Activated CD4-positive, CD25-positive, alpha-beta regulatory T cell treated with anti-CD3 and anti-CD28 coated beads, Interleukin-2, amount 50 U/mL, for 72 hours (primary cell): Measurements from ENCODE around the gene CDKAL1.
"Not testable (repeated sequence)": the region's sequence is repeated elsewhere in the genome, so short reads cannot be mapped to it uniquely, and the experiment has no call there.

Experiments used
- DNase-seq: peaks from one replicate; pipeline ENCODE4 v3.0.0; 2021

CDKAL1 gene

DNA sequence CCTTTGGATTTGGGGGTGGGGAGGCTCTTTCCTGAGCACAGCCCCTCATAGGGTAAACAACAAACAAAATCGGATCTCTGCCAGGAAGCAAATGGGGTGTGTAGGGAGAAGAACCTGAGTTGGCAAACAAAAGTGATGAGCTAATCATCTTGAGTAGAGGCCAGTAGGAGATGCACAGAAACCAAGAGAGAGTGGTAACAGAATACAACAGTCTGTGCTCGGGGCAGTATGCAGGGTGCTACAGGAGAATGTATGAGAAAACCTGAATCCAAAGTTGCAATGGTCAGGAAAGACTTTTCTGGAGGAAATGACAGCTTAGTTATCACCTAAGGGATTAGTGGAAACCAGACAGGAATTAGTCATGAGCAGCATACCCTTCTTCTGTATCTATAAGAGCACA lies 177.8 kb downstream of the CDKAL1 start:
- DNase-seq = no peak

DNA sequence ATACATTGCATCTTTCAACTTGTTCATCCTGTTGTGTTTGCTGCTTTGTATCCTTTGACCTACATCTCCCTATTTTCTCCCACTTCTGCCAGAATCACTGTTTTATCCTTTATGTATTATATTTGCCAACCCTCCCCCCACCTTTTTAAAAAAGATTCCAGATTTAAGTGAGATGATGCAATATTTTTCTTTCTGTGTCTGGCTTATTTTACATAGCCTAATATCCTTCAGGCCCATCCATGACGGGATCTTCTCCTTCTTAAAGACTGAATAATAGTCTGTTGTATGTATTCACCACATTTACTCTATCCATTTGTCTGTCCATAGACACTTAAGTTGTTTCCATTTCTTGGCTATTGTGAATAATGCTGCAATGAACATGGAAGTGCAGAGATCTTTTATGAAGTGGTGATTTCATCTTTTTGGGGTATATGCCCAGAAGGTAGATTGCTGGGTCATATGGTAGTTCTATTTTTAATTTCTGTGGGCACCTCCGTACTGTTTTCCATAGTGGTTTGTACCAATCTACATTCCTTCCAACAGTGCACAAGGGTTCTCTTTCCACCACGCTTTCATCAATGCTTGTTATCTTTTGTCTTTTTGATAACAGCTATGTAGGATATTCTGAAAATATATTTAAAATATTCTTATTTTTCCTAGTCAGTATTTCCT lies 181.0 kb downstream of the CDKAL1 start:
- no peak for DNase-seq

GRCh38 chr6:20716865-20717264 lies 182.6 kb downstream of the CDKAL1 start:
- no peak for DNase-seq

GRCh38 chr6:20717743-20718142 lies 183.5 kb downstream of the CDKAL1 start:
- DNase-seq = no peak

DNA sequence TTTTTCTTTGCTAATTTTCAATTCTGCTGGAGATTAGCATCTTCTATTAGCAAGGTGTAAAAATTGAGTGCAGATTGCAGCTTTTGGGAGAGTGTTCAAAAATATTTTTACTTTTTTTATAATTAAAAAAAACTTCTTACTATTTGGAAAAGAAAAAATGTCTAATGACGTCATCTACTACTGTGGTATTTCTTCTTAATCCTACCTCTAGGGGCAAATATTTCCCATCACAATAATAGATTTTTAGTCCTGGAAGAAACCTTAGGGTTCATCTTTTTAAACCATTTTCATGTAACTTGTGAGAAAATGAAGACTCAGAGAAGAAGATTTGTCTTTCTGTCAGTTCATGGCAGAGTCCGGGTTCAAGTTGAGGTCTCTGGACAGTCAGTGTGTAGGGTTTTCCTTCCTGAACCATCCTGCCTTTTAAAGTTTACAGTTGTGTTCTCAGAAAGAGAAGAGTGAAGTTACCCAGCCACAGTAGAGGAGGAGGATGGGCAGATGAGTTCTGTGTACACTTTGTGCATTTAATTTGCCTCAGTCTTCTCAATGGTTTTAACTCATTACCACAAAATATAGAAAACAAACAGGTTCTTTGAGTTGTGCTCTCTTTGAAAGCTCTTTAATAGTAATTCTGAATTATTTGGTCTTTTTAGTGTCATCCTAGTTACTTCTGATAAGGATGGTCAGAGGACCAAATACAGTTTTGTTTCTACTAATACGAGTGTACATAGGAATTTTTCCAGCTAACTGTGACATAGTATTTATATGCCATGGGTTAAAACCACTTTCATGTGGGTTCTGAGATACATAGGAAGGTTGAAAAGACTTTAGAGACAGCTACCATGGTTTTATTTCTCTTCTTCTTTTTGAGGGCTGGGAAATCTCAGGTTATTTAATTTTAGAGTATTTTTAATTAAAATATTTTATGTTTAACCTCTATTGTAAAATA lies 184.7 kb downstream of the CDKAL1 start:
- DNase-seq = no peak

DNA sequence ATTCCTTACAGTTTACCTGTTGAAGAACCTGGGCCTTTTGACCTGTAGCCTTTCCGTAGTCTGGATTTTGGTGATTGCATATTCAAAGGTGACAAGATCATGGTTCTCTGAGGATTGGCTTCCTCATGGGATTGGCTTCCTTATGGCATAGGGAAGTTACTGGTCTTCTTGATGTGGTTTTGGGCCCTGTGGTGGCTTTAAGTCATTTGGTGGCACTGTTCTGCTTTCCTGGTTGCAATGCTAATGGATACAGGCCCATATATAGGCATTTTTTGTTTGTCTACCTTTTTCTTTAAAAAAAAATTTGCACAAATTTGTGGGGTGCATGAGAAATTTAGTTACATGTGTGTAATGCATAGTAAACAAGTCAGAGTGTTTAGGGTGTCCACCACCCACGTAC lies 185.7 kb downstream of the CDKAL1 start:
- DNase-seq = no peak

DNA sequence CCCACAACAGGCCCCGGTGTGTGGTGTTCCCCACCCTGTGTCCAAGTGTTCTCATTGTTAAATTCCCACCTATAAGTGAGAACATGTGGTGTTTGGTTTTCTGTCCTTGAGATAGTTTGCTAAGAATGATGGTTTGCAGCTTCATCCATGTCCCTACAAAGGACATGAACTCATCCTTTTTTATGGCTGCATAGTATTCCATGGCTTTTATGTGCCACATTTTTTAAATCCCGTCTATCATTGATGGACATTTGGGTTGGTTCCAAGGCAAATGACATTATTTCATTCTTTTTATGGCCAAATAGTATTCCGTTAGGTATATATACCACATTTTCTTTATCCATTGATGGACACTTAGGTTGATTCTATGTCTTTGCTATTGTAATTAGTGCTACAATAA lies 186.9 kb downstream of the CDKAL1 start:
- DNase-seq = not testable (repeated sequence)

- DNase-seq = no peak
Measured at GRCh38 chr6:20722455-20722854, 188.2 kb downstream of the CDKAL1 start.

DNA sequence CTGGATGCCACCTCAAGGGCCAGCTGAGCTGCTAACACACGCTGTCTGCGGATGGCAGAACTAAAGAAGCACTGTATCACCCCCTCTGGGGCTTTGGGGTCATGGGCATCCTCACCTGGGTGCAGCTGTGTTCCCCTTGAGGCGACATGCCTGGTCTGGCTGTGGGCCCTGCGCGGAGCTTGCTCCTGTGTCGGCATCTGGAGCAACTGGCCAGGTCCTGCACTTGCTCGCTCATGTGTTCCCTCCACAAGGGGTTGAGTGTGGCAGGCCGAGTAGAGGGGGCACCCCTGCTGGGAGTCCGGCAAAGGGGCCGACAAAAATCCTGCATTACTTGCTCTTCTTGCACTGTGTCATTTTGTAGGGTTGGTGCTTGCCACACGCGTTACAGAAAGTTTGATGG lies 189.0 kb downstream of the CDKAL1 start:
- DNase-seq = peak; percentile 30

- no peak for DNase-seq
Measured at GRCh38 chr6:20724443-20725190, 190.4 kb downstream of the CDKAL1 start.

DNA sequence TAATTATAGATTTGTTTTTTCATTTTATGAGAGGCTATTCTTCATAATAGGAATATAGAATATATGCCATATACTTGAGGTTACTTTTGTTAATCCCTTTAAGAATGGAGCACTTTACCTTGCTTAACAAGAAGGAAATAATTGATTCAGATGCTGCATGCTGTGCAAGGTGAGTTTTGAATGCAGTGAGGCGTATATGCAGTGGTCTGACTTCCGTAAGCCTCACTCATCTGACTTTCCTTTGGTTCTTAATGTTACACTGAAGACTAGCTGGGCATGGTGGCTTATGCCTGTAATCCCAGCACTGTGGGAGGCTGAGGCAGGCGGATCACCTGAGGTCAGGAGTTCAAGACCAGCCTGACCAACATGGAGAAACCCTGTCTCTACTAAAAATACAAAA lies 191.0 kb downstream of the CDKAL1 start:
- DNase-seq = not testable (repeated sequence)

GRCh38 chr6:20729086-20729485 lies 194.8 kb downstream of the CDKAL1 start:
- no peak for DNase-seq

- DNase-seq = not testable (repeated sequence)
Measured at GRCh38 chr6:20732362-20732761, 198.1 kb downstream of the CDKAL1 start.

- no peak for DNase-seq
Measured at GRCh38 chr6:20732896-20733295, 198.6 kb downstream of the CDKAL1 start.

GRCh38 chr6:20737912-20738311 lies 203.7 kb downstream of the CDKAL1 start:
- DNase-seq = no peak

- DNase-seq = no peak
Measured at GRCh38 chr6:20740088-20740487, 205.8 kb downstream of the CDKAL1 start.

DNA sequence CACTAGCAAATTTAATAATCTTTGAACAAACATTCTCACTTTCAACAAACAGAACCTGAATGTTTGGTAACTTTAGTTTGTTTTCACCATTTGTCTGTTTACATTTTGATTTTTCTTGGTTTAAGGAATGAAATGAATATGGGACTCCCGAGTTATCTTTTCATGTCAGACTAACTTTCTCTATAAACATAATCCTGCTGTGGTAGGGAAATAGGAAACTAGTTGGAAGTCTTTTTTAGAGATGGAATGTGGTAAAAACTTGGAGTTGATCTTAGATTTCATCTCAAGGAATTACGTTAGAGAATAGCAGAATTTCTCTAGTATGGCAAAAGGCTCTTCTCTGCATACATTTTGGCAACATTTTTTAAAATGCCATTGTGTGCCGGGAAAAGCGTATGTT lies 206.5 kb downstream of the CDKAL1 start:
- DNase-seq = no peak

GRCh38 chr6:20741490-20741889 lies 207.2 kb downstream of the CDKAL1 start:
- DNase-seq = no peak

DNA sequence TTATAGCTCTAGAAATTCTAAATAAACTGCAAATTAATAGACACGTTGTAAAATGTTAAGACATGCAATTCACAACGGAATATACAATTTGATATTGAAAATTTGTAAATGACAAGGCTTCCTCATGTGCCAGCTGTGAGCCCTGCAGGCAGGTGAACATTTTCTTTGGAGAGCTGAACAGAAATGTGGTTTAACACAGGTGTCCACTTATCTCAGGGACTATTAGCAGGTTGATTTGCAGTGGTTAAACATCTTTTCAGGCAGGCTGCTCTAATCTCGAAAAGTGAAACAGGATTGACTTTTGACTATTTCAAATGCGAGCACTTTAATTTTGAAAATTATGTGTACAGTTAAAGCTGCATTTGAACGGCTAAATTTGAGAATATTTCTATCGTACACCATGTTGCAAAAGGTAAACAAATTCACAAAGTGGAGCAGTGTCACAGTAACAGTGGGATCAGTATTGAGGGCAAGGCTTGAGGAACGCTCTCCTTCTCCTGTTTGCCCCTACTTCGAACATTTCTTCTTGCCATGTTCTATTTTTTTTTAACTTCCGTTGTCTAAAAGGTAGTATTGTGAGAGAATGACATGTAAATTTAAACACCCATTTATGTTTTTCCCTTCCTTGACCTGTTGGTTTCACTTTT lies 210.8 kb downstream of the CDKAL1 start:
- DNase-seq = no peak

DNA sequence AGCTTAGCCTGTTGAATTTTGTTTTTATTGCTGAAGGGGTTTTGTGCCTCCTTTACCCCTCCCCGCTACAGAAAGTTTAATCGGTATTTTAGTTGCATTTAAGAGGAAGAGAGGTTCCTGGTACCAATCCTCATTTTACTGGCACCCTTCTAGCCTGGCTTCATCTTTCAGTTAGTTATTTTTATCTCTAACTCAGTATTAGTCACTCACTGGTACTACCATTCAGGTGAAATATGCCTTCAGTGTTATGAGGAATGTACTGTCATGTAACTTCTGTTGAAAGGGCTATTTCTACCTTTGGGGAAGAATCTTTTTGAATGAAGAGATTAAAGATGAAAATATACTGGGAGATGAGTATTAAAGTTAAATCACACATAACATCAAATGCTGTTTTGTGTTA lies 211.8 kb downstream of the CDKAL1 start:
- DNase-seq = no peak

DNA sequence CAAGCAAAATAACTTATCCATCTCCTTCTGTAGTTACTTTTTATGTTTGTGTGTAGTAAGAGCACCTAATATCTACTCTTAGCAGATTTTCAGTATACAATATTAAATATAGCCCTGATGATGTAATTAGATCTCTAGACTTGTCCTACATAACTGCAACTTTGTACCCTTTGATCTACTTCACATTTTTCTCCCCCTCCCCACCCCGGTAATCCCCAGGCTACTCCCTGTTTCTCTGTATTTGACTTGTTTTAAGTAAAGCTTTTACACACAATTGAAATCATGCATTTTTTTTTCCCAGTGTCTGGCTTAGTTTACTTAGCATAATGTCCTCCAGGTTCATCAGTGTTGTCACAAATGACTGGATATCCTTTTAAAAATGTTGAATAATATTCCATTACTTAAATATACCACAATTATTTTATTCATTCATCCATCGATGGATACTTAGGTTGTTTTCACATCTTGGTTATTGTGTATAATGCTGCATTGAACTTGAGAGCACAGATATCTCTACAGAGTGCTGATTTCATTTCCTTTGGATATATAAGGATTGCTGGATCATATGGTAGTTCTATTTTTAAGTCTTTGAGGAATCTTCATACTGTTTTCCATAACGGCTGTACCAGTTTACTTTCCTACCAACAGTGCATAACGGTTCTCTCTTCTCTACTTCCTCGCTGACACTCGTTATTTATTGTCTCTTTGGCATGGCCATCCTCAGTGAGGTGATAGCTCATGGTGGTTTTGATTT lies 212.7 kb downstream of the CDKAL1 start:
- DNase-seq = no peak

- DNase-seq = no peak
Measured at GRCh38 chr6:20747991-20748390, 213.7 kb downstream of the CDKAL1 start.
